ENCODE results near the gene HSD11B2.

HSD11B2 gene

DNA sequence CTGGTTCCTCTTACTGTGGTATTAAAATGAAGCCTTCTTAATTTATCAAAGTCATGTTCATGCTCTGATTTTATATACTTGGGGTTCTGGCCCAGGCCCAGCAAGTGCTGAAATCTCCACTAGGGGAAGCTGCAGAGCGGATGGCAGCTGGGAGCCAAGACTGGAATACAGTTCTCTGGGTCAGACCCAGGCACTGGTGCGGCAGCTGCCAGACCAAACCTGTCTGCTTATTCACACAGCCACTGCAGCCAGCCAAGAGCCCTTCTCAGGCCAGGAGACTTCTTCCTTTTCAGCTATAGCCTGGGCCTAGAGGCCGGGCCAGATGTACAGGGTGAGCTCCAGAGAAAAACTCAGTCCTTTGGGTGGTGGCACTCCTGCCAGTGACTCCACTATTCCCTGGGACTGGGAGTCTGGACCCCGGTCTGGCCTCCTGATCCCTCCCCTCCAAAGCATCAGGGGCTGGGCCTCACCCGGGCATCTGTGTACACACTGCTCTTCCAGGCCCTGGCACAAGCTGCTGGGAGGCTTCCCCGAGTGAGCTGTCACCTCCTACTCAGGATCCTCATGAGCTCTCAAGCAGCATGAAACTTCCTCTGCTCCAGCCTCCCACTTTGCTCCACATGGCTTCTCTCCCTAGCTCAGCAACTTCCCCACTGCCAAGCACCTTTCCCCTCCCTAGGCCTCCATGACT, 25.6 kb downstream of the HSD11B2 start:
- DNase-seq (ENCODE audit: low read depth) = peak; percentile 78
- TF ChIP-seq, protein P1, sequence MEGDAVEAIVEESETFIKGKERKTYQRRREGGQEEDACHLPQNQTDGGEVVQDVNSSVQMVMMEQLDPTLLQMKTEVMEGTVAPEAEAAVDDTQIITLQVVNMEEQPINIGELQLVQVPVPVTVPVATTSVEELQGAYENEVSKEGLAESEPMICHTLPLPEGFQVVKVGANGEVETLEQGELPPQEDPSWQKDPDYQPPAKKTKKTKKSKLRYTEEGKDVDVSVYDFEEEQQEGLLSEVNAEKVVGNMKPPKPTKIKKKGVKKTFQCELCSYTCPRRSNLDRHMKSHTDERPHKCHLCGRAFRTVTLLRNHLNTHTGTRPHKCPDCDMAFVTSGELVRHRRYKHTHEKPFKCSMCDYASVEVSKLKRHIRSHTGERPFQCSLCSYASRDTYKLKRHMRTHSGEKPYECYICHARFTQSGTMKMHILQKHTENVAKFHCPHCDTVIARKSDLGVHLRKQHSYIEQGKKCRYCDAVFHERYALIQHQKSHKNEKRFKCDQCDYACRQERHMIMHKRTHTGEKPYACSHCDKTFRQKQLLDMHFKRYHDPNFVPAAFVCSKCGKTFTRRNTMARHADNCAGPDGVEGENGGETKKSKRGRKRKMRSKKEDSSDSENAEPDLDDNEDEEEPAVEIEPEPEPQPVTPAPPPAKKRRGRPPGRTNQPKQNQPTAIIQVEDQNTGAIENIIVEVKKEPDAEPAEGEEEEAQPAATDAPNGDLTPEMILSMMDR (conservative IDR thresholded peaks at IDR 0.05; ENCODE audit: low read length) = peak; percentile 71
- no peak overlapping the region for H3K4me3 ChIP-seq (ENCODE audit: low read length)

DNA sequence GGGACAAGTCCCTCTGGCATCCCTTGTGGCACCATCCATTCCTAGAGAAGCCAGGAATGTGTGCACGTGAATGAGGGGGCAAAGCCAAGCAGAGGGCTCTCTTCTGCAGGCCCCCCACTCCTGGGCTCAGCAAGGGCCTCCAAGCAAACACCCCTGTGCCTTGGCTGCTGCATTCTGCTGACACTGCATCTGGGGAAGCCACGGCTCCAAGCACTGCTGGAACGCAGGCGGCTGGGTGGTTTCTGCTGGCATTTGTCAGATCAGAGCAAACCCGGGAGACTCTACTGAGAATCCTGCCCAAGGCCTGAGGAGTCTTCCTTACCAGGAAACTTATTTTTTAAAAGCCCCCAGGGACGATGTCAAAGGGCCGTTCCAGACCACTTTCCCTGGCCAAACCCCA, 26.7 kb downstream of the HSD11B2 start:
- TF ChIP-seq, protein P1 (conservative IDR thresholded peaks at IDR 0.05; ENCODE audit: low read length) = no peak
- no peak for DNase-seq (ENCODE audit: low read depth)
- no peak overlapping the region for H3K4me3 ChIP-seq (ENCODE audit: low read length)

DNA sequence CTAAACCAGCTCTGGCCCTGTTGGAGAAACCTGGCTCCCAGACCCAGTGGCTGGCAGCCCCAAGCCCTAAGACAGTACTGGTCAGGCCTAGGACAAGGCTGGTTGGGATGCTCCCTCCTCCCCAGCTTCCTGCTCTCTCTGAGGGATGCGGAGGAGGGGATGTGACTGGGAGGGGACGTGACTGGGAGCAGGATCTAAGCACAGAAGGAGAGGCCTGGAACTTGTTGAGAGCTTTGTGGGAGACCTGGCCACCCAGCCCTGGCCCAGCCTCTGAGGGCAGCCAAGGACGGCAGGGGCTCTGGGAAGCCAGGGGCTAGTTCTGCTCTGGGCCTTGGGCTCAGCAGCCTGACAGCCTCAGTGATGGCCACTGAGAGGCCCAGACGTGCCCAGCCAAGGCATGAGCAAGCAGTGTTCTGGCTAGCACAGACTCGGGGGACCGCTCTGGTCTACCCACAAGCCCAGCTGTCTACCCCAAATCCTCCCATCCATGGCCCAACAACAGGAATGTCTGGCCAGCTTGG, 27.3 kb downstream of the HSD11B2 start:
- no peak overlapping the region for H3K4me3 ChIP-seq (ENCODE audit: low read length)
- TF ChIP-seq, protein P1 (conservative IDR thresholded peaks at IDR 0.05; ENCODE audit: low read length) = no peak
- no peak for DNase-seq (ENCODE audit: low read depth)

DNA sequence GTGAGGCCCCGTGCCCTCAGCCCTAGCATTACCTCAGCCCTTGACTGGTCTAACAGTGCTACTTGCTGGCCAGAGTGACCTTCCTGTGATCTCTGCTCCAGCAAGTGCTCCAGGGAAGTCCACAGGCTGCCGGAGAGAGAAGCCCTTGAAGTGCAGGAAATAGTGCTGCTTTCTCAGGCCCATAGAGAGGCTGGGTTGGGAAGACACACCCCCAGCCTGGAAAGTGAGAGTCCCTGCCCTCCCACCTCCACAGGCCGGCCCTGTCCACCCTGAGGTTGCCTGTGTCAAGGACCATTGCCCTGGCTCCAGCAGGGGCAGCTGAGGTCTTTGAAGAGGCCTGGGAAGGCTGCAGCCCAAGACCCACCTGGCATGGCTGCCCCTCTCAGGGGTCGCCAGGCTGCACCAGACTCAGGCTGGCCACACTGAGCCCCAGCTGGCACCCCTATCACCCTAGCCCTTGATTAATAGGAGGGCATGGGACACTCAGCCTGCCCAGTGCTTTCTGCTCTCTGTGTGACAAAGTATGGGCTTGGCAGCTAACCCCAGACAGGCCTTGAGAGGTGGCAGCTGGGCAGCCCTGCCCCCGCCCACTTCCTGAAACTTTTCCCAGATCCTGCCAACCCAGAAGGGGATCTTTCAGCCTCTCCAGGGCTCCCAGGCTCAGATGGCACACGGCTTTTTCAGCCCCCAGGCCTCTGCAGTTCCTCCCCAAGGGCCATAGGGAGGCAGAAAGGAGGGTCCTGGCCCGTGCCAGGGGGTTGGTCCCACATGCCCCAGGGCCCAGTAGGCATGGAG, 28.3 kb downstream of the HSD11B2 start:
- TF ChIP-seq, protein P1 (conservative IDR thresholded peaks at IDR 0.05; ENCODE audit: low read length) = no peak
- DNase-seq (ENCODE audit: low read depth) = no peak
- no peak overlapping the region for H3K4me3 ChIP-seq (ENCODE audit: low read length)

DNA sequence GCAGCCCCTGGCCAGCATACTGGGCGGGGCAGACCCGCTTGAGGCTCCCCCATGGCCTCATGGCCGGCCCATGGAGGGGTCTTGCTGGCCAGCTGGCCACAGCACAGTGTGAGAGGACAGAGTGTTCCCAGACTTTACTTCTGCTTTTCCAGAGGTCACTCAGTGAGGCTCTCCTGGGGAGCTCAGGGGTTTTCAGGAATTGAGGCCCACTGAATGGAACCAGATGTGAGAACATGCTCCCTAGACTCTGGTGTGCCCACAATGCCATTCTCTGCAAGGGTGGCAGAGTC, 28.9 kb downstream of the HSD11B2 start:
- DNase-seq (ENCODE audit: low read depth) = no peak
- TF ChIP-seq, protein P1 (conservative IDR thresholded peaks at IDR 0.05; ENCODE audit: low read length) = no peak
- no peak overlapping the region for H3K4me3 ChIP-seq (ENCODE audit: low read length)

DNA sequence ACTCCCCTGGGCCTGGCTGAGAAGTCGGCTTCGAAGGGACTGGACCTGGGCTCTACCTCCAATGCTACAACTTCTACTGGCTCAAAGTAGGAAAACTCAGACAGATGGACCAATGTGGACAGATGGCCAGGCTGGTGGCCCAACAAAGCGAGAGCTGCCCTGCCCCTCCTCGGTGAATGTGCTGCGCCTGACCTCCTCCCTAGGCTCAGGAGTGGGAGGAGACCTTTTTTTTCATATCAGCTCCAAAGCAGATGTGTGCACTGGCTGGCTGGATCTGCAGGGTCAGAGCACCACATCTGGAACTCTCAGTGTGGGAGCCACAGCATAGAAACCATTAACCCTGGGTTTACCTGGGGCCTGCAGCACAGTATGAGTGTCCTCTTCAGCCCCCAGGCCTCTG, 29.2 kb downstream of the HSD11B2 start:
- TF ChIP-seq, protein P1 (conservative IDR thresholded peaks at IDR 0.05; ENCODE audit: low read length) = no peak
- H3K4me3 ChIP-seq (ENCODE audit: low read length) = no peak overlapping the region

DNA sequence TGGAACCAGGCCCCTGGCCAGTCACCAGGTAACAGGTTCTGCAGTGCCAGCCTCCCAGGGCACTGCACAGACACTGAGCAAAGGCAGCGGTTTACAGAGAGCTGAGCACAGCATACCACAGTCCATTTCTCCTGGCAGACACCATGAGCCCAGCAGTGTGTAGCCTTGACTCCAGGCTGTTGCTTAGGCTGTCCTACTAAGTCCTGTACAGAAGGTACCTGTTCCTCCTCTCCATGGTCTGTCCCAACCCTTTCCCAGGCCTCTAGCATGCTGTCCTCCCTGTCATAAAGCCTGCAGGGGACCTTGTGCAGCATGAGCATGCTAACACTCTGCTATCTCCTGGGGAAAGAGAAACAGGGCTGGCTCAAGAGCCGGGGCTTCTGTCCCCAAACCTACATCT, 30.0 kb downstream of the HSD11B2 start:
- no peak overlapping the region for H3K4me3 ChIP-seq (ENCODE audit: low read length)
- TF ChIP-seq, protein P1 (conservative IDR thresholded peaks at IDR 0.05; ENCODE audit: low read length) = no peak
- DNase-seq (ENCODE audit: low read depth) = no peak

More for the DNA sequence above, 29.2 kb downstream of the HSD11B2 start:
- DNase-seq (ENCODE audit: low read depth) = no peak

All from AG10803 (cell line).